ENCODE measurements around the gene GDF10.

GDF10 gene

GRCh38 chr10:47299611-47300428 is at the start of gene GDF10:
Gene GDF10 (plus strand): TSS chr10:47300197. CDS start chr10:47300652, 455 bp downstream.
- DNase-seq: no peak

GRCh38 chr10:47252093-47252780 is 47.8 kb upstream of the GDF10 start:
- DNase-seq: no peak

- DNase-seq: no peak
Measured at GRCh38 chr10:47253030-47253637, 46.9 kb upstream of the GDF10 start.

- DNase-seq: no peak
Measured at GRCh38 chr10:47253651-47254375, 46.2 kb upstream of the GDF10 start.

- DNase-seq: no peak
Measured at GRCh38 chr10:47254611-47255010, 45.4 kb upstream of the GDF10 start.

- no peak for DNase-seq
Measured at GRCh38 chr10:47255033-47255813, 44.8 kb upstream of the GDF10 start.

- no peak for DNase-seq
Measured at GRCh38 chr10:47255866-47256265, 44.1 kb upstream of the GDF10 start.

GRCh38 chr10:47256751-47257336 is 43.2 kb upstream of the GDF10 start:
- DNase-seq: no peak

GRCh38 chr10:47257396-47258120 is 42.4 kb upstream of the GDF10 start:
- no peak for DNase-seq

GRCh38 chr10:47258921-47259320 is 41.1 kb upstream of the GDF10 start:
- no peak for DNase-seq

GRCh38 chr10:47259466-47259865 is 40.5 kb upstream of the GDF10 start:
- DNase-seq: no peak

- DNase-seq: no peak
Measured at GRCh38 chr10:47260505-47261111, 39.4 kb upstream of the GDF10 start.

- no peak for DNase-seq
Measured at GRCh38 chr10:47261121-47261520, 38.9 kb upstream of the GDF10 start.

- DNase-seq: no peak
Measured at GRCh38 chr10:47261556-47261955, 38.4 kb upstream of the GDF10 start.

GRCh38 chr10:47262606-47263533 is 37.1 kb upstream of the GDF10 start:
- no peak for DNase-seq

- no peak for DNase-seq
Measured at GRCh38 chr10:47264797-47265281, 35.2 kb upstream of the GDF10 start.

GRCh38 chr10:47266602-47267001 is 33.4 kb upstream of the GDF10 start:
- DNase-seq: no peak

GRCh38 chr10:47268696-47269095 is 31.3 kb upstream of the GDF10 start:
- no peak for DNase-seq

GRCh38 chr10:47269294-47269693 is 30.7 kb upstream of the GDF10 start:
- DNase-seq: no peak

- DNase-seq: no peak
Measured at GRCh38 chr10:47276071-47276470, 23.9 kb upstream of the GDF10 start.

Measured in NCI-H2227 treated with DMSO at 0.1 percent for 48 hours (cell line).